ENCODE measurements around the gene FAM136A. TPM values are rescaled to one million over a fixed set of nuclear protein-coding genes. Genes with fewer than 3 reads are reported as not detected.
A peak's percentile ranks its signal among the peaks of the same experiment; 100 is the strongest.
"Not testable (repeated sequence)": the region's sequence is repeated elsewhere in the genome, so short reads cannot be mapped to it uniquely, and the experiment has no call there.

The FAM136A gene
- polyA plus RNA-seq, 3 donors = 75.4 to 81.5 (median 79.7) TPM

DNA sequence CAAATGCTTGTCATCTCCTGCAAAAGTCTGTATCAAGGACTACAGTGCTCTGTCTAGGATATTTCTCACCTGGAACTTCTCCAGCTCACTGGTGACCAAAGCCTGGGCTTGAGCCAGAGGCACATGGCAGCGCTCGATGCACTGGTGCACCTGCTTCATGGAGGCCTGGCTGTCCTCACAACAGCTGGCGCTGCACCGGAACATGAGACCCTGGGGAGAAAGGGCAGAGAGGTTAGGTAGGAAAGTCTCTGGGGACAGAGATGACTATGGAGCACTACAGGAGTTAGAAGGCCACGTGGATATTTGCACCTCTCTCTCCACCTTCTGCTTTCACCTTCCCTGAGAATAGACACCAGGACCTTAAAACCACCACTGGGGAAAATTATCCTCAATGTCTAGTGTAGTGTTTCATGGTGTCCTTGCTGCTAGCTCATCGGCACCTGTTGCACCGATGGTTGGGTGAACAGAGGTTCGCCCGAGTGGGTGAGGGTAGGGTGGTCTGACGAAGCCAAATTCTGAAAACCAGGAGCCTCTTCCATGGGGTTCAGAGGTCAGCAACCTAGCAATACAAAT is 1.0 kb downstream of the FAM136A start:
- no peak for DNase-seq (ENCODE audit: low read depth in 3 of 3, low spot score in 2 of 3)

DNA sequence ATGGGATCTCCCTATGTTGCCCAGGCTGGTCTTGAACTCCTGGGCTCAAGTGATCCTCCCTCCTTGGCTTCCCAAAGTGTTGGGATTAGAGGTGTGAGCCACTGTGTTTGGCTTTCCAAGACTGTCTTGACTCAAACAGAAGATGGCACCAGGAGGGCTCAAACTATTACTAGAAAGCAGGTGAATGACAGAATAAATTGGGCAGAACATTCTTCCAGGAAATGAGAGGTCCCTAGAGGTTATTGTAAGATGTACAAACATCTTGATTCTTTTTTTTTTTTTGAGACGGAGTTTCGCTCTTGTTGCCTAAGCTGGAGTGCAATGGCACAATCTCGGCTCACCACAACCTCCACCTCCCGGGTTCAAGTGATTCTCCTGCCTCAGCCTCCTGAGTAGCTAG is 4.0 kb downstream of the FAM136A start:
- DNase-seq (ENCODE audit: low read depth in 3 of 3, low spot score in 2 of 3) = not testable (repeated sequence)

- DNase-seq (ENCODE audit: low read depth in 3 of 3, low spot score in 2 of 3) = no peak
Measured at GRCh38 chr2:70283500-70284191, 18.2 kb downstream of the FAM136A start.

- no peak for DNase-seq (ENCODE audit: low read depth in 3 of 3, low spot score in 2 of 3)
Measured at GRCh38 chr2:70282439-70282838, 19.4 kb downstream of the FAM136A start.

DNA sequence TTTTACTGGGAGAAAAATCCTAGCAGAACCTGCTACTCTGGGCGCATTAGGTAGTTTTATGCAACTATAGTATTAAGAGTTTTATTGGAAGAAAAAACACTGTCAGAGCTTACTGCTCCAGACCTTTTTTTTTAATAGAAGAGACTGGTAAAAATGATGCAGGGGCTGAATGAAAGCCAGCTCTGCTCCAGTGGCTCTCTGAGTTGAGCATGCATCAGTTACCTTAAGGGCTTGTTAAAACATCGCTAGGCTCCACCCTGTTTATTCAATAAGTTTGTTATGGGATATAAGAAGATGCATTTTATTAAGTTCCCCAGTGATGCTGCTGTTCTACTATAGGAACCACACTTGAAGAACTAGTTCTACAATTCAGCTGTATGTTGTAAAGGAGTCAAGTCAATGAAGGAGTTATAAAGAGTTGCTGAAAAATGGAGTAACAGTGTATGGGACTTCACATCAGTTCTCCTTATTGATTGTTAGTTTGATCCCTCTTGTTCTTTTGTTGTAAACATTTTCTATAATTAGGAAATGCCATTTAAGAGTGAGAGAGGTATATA is 21.5 kb downstream of the FAM136A start:
- DNase-seq (ENCODE audit: low read depth in 3 of 3, low spot score in 2 of 3) = no peak

GRCh38 chr2:70270323-70270722 is 31.5 kb downstream of the FAM136A start:
- no peak for DNase-seq (ENCODE audit: low read depth in 3 of 3, low spot score in 2 of 3)

DNA sequence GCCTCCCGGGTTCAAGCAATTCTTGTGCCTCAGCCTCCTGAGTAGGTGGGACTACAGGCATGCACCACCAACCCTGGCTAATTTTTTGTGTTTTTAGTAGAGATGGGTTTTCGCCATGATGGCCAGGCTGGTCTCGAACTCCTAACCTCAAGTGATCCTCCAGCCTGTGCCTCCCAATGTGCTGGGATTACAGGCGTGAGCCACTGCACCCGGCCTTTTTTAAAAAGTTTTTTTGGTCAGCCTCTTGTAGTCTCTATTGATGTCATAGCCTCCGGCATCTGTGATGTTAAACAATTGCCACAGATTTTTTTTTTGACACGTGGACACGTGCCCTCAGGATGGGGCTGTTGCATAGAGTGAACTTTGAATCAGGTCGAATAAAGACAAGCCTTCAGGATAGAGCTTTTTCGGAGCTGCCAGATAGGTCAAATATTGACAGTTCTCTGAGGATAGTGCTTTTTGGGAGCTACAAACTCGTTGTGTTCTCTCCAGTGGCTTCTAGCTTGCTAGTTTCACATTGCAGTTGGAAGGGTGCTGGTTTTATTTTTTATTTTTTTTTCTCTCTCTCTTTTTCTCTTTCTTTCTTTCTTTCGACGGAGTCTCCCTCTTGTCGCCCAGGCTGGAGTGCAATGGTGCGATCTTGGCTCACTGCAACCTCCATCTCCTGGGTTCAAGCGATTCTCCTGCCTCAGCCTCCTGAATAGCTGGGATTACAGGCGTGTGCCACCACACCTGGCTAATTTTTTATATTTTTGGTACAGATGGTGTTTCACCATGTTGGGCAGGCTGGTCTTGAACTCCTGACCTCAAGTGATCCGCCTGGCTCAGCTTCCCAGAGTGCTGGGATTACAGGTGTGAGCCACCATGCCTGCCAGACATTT is 32.2 kb downstream of the FAM136A start:
- not testable (repeated sequence) for DNase-seq (ENCODE audit: low read depth in 3 of 3, low spot score in 2 of 3)

- DNase-seq (ENCODE audit: low read depth in 3 of 3, low spot score in 2 of 3) = not testable (repeated sequence)
Measured at GRCh38 chr2:70266925-70267324, 34.9 kb downstream of the FAM136A start.

- DNase-seq (ENCODE audit: low read depth in 3 of 3, low spot score in 2 of 3) = no peak
Measured at GRCh38 chr2:70261501-70261900, 40.4 kb downstream of the FAM136A start.

DNA sequence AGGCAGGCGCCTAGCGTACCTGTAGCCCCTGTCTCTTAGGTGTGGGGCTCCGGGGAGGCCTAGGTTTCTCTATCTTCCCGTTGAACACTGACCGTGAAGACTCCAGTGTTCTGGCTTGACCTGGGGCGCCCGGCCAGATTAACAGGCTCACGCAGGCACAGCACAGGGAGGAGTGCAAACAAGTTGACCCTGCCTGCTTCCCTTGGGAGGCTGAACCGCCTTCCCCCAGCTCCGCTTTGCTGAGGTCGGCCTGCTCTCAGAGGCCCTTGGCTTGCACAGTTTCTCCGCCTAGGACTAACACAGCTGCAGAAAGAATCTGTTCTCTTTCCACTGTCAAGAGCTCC is 43.4 kb downstream of the FAM136A start:
- DNase-seq (ENCODE audit: low read depth in 3 of 3, low spot score in 2 of 3) = peak in 2 of 3 donors; percentile 23 to 27

GRCh38 chr2:70255637-70256314 is 46.1 kb downstream of the FAM136A start:
- no peak for DNase-seq (ENCODE audit: low read depth in 3 of 3, low spot score in 2 of 3)

- no peak for DNase-seq (ENCODE audit: low read depth in 3 of 3, low spot score in 2 of 3)
Measured at GRCh38 chr2:70250434-70250833, 51.4 kb downstream of the FAM136A start.

DNA sequence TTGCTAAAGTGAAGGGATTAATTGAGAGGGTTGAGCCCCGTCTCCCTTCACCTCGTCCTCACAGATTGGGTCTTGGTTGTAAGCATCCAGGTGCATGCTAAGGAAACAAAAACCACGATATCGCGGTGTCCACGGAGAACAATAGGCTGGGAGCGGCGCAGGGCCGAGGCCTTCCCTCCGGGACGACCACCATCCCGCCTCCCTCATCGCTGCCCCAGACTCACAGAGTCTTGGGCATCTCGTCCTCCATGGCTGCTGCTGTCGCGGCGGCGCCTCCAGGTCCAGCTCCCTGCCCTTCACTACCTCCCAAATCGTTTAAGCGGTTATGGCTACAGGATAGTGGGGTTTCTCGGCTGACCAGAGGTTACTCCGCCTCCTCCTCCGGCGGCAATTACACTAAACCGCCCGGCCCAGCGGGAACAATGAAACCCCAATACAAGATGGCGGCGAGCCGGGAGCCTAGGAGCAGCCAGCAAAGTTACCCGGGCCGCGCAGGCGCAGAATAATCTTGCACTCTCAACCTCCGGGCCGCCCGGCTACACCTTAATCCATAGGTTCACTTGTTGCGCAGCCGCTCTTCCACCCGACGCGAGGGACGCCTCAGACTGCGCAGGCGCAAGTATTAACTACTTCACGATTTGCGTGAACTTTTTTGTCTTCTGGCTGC is 53.6 kb downstream of the FAM136A start, which contains the start of gene TIA1:
Gene TIA1, minus strand, starts transcription at position 448 of the 667 bp plus-strand sequence. Its CDS starts 198 bp downstream, at position 250.
- DNase-seq (ENCODE audit: low read depth in 3 of 3, low spot score in 2 of 3) = peak; percentile 97 to 98 (median 98)

DNA sequence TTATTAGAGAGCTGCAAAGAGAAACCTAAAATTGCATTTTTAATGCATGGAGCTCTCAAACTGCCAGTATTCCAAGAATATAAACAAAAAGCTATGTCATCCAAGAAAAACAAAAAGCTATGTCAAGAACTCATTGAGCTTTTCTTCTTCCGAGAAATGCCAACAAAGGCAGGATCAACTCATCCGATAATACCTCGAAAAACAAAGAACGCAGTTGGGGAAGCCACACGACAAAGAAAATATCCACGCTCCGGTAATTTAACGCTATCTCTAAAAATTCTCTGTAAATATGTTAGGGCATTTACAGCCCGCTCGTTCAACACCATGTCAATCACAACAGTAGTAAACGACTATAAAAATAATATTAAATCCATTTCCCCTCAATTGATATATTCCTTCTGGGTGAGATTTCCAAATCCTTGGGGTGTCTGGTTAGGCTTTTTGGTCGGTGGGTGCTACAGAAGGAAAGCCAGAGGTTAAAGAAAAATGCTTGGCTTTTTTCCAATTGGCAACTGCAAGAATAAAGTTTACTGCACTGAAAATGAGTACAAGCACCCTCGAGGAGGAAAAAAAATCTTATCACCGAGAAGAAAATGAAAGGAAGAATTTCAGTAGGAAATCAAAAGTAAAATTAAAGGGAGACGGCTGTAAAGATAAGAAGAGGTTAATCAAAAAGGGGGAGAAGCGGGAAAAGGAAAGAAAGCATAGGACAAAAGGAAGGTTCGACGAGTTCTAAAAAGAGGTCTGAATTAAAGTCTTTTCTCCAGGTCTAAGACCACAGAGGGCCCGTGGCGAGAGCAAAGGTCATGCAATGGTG is 54.3 kb downstream of the FAM136A start:
- peak in 2 of 3 donors; percentile 29 to 41 for DNase-seq (ENCODE audit: low read depth in 3 of 3, low spot score in 2 of 3)

Other genes with a start within 250 kb of the FAM136A start
- gene PCBP1, start 214.6 kb downstream of the FAM136A start, polyA plus RNA-seq (ENCODE audit: insufficient read length in 3 of 3) = 100 to 1,000 TPM; 237 to 285 (median 260) TPM
- gene C2orf42, start 111.0 kb downstream of the FAM136A start, polyA plus RNA-seq (ENCODE audit: insufficient read length in 3 of 3) = 10 to 100 TPM; 16.8 to 18.2 (median 16.9) TPM
- 100 to 1,000 TPM; 448 to 537 (median 517) TPM for gene TIA1, start 53.4 kb downstream of the FAM136A start, polyA plus RNA-seq (ENCODE audit: insufficient read length in 3 of 3)
- 10 to 100 TPM; 83.6 to 86.0 (median 85.1) TPM for gene PCYOX1, start 43.9 kb downstream of the FAM136A start, polyA plus RNA-seq (ENCODE audit: insufficient read length in 3 of 3)
- gene SNRPG, start 8.3 kb downstream of the FAM136A start, polyA plus RNA-seq (ENCODE audit: insufficient read length in 3 of 3) = 100 to 1,000 TPM; 152 to 178 (median 168) TPM